HEK293T (cell line): ENCODE measurements around the gene RNF148.

ENCODE experiments used
- ARNT ChIP-seq: fragments of 450-650 bp; IDR thresholded peaks from 2 replicates; pipeline ENCODE4 v1.6.1; 2017; ENCODE audit warnings: mild to moderate bottlenecking
- BHLHE40 ChIP-seq: fragments of 450-650 bp; IDR thresholded peaks from 2 replicates; pipeline ENCODE4 v1.6.1; 2016; ENCODE audit warnings: mild to moderate bottlenecking, moderate library complexity, borderline replicate concordance
- CTBP1 ChIP-seq: fragments of 450-650 bp; IDR thresholded peaks from 2 replicates; pipeline ENCODE4 v1.6.1; 2016; ENCODE audit warnings: borderline replicate concordance
- ELF4 ChIP-seq: fragments of 450-650 bp; IDR thresholded peaks from 2 replicates; pipeline ENCODE4 v1.6.1; 2017; ENCODE audit warnings: antibody characterized with exemption
- FOXA1 ChIP-seq: fragments of 450-650 bp; IDR thresholded peaks from 2 replicates; pipeline ENCODE4 v1.6.1; 2016; ENCODE audit warnings: mild to moderate bottlenecking
- FOXK2 ChIP-seq: fragments of 450-650 bp; IDR thresholded peaks from 2 replicates; pipeline ENCODE4 v1.6.1; 2016; ENCODE audit warnings: mild to moderate bottlenecking
- FOXM1 ChIP-seq: fragments of 450-650 bp; IDR thresholded peaks from 2 replicates; pipeline ENCODE4 v1.6.1; 2017; ENCODE audit warnings: mild to moderate bottlenecking, borderline replicate concordance
- L3MBTL2 ChIP-seq: fragments of 450-650 bp; conservative IDR thresholded peaks from 2 replicates; pipeline ENCODE4 v1.6.1; 2016; ENCODE audit warnings: mild to moderate bottlenecking
- LEF1 ChIP-seq: fragments of 450-650 bp; IDR thresholded peaks from 2 replicates; pipeline ENCODE4 v1.6.1; 2017; ENCODE audit warnings: mild to moderate bottlenecking, borderline replicate concordance
- SUZ12 ChIP-seq: fragments of 450-650 bp; IDR thresholded peaks from 2 replicates; pipeline ENCODE4 v1.6.1; 2016; ENCODE audit warnings: mild to moderate bottlenecking
- TARDBP ChIP-seq: fragments of 450-650 bp; IDR thresholded peaks from 2 replicates; pipeline ENCODE4 v1.6.1; 2016
- ZNF384 ChIP-seq: fragments of 450-650 bp; IDR thresholded peaks from 2 replicates; pipeline ENCODE4 v1.6.1; 2016
- TF ChIP-seq, protein P1 (sequence below): fragments of 450-650 bp; IDR thresholded peaks from 2 replicates; pipeline ENCODE4 v1.6.1; 2016

- TF ChIP-seq SUZ12 (no peak), ELF4 (no peak), TARDBP (no peak), LEF1 (no peak), ZNF384 (no peak), FOXK2 (no peak), CTBP1 (no peak), FOXM1 (no peak), BHLHE40 (no peak), ARNT (no peak), L3MBTL2 (no peak), FOXA1 (no peak)
- TF ChIP-seq, protein P1, sequence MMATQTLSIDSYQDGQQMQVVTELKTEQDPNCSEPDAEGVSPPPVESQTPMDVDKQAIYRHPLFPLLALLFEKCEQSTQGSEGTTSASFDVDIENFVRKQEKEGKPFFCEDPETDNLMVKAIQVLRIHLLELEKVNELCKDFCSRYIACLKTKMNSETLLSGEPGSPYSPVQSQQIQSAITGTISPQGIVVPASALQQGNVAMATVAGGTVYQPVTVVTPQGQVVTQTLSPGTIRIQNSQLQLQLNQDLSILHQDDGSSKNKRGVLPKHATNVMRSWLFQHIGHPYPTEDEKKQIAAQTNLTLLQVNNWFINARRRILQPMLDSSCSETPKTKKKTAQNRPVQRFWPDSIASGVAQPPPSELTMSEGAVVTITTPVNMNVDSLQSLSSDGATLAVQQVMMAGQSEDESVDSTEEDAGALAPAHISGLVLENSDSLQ: no peak
These were observed 36.2 kb upstream of the RNF148 start for GRCh38 chr7:122738947-122739346.
